Coronary artery (tissue), 2 donors: ENCODE results near the gene ESPN.

Experiments used
- DNase-seq: peaks from one replicate; pipeline ENCODE4 v3.0.0-alpha.2; 2017; ENCODE audit warnings: low spot score
- H3K27ac ChIP-seq, 2 donors: fragments of 200-600 bp; sonication (generic); one replicate each; pipeline ENCODE4 v1.5.1; 2016 to 2019
- H3K4me3 ChIP-seq: fragments of 200-600 bp; sonication (generic); 2 replicates; pipeline ENCODE4 v1.5.1; 2016; ENCODE audit warnings: mild to moderate bottlenecking, moderate library complexity
- CTCF ChIP-seq: fragments of 200-600 bp; sonication (generic); IDR thresholded peaks from one replicate; pipeline ENCODE4 v1.5.1; 2019; ENCODE audit warnings: antibody characterized with exemption

The ESPN gene

DNA sequence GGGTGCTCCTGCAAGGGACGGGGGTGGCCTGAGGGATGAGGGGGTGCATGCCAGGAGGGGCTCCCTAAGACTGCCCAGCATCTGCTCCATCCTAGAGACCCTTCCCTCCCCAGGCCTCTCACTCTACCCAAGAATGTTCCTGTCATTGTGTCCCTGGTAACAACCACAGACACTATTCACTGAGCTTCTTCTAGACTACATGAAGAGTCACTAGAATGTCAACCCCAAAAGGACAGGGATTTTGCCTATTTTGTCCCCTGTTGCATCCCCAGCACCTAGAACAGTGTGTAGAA is 38.5 kb downstream of the ESPN start:
- DNase-seq, result no peak
- Histone ChIP-seq H3K4me3 (no peak overlapping the region), H3K27ac (no peak overlapping the region)
- no peak for TF ChIP-seq CTCF

GRCh38 chr1:6464514-6464836 is 39.9 kb downstream of the ESPN start:
- Histone ChIP-seq H3K4me3 (no peak overlapping the region), H3K27ac (no peak overlapping the region)
- no peak for DNase-seq
- no peak for TF ChIP-seq CTCF

DNA sequence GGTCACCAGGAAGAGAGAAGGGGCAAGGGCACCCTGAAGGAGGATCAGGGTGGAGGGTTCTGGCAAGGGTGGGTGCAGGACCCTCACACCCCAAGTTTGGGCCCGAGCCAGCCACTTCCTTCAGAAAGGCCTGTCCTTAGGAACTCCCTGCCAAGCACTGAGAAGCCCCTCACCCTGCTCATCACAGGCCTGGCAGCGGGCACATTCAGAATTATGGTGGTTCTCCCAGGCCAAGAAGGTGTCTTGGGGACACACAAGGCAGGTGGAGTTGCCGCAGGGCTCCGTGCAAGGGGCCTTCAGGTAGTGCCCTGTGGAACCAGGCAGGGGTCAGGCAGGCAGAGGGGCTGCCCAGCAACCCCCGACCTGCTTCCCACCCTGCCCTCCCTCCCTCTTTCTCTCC is 40.3 kb downstream of the ESPN start:
- no peak for TF ChIP-seq CTCF
- H3K4me3 ChIP-seq, result no peak overlapping the region
- no peak overlapping the region for H3K27ac ChIP-seq
- no peak for DNase-seq

DNA sequence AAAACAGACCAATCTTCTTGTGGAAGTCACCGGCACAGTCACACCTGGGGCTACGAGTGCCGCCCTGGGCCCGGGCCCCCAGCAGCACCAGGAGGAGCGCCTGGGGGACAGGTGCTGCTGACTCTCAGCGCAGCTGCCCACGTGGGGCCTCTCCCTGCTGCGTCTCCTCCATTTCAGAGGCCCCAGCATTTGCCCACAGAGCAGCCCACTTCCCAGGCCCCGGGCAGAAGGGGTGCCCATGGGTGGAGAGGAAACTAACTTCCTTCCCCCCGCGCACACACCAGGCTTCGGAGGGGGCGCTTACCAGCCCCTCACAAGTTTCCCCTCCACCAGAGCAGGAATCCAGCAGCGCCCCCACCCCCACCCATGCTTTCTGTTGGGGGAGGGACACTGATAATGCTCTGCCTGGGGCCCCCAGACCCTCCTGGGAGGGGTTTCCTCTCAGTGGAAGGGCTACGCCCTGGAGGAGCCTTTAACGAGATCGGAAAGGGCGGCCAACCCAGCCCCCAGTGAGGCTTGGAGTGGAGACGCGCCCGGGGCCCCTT is 41.0 kb downstream of the ESPN start:
- TF ChIP-seq CTCF, result no peak
- no peak overlapping the region for H3K4me3 ChIP-seq
- DNase-seq, result no peak
- no peak overlapping the region for H3K27ac ChIP-seq

DNA sequence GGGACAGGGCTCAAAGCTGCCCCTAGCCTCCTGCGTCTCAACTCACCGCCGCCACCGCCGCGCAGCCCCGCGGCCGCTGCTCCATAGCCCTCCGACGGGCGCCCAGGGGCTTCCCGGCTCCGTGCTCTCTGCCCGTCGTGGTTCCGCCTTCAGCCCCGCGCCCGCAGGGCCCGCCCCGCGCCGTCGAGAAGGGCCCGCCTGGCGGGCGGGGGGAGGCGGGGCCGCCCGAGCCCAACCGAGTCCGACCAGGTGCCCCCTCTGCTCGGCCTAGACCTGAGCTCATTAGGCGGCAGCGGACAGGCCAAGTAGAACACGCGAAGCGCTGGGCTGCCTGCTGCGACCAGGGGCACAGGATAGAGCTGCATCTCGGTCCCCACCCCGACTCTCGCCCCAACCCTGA is 41.4 kb downstream of the ESPN start, which contains the start of gene TNFRSF25:
Gene TNFRSF25, minus strand, starts transcription at position 151 of the 400 bp plus-strand sequence. Its CDS starts 66 bp downstream, at position 85.
- DNase-seq, result no peak
- no peak for TF ChIP-seq CTCF
- H3K4me3 ChIP-seq, result no peak within 1 kb of the TSS
- no peak within 1 kb of the TSS for H3K27ac ChIP-seq

- H3K4me3 ChIP-seq, result no peak overlapping the region
- DNase-seq, result no peak
- TF ChIP-seq CTCF, result no peak
- H3K27ac ChIP-seq, result no peak overlapping the region
Observed at GRCh38 chr1:6466751-6467150, 42.2 kb downstream of the ESPN start.

GRCh38 chr1:6467224-6467623 is 42.6 kb downstream of the ESPN start:
- Histone ChIP-seq H3K4me3 (no peak overlapping the region), H3K27ac (no peak overlapping the region)
- no peak for TF ChIP-seq CTCF
- DNase-seq, result no peak
